Panc1 (cell line): Measurements from ENCODE around the gene DAB1.

Experiments
- POLR2AphosphoS5 ChIP-seq: IDR thresholded peaks from 2 replicates; pipeline ENCODE4 v1.6.1; 2012; ENCODE audit warnings: mild to moderate bottlenecking, low read depth, low read length, moderate library complexity
- SIN3A ChIP-seq: IDR thresholded peaks from 2 replicates; pipeline ENCODE4 v1.6.1; 2012; ENCODE audit warnings: low read depth, mild to moderate bottlenecking, low read length, moderate library complexity, borderline replicate concordance; ENCODE audit not compliant: insufficient read depth
- TF ChIP-seq, protein P1 (sequence below), 2 experiments: IDR thresholded peaks; 2 replicates each; pipeline ENCODE4 v1.6.1; 2011 to 2012; ENCODE audit warnings: low read depth in 2 of 2, control low read depth in 1 of 2, low read length in 1 of 2, mild to moderate bottlenecking in 1 of 2, moderate library complexity in 1 of 2; ENCODE audit not compliant: insufficient read depth in 1 of 2
- TF ChIP-seq, protein P2 (sequence below): fragments of 450-650 bp; IDR thresholded peaks from 2 replicates; pipeline ENCODE4 v1.5.1; 2017; ENCODE audit warnings: mild to moderate bottlenecking

DNA sequence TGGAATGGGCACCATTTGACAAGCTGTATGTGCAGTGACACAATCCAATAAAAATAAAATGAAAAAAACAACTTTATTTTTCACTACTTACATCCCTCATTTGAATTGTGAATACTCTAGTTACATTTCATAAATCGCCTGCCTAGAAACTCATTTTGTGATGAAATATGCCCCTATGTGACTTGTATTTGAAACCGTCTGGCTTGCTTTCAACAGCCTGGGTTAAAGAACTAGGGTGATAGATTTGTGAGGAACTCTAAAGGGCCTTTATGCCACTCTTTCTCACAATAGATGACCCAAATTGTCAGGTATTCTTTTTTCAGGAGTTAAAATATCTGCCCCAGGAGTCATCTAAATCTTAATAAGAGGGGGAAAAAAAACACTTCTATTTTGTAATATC, 137.9 kb downstream of the DAB1 start:
- TF ChIP-seq, protein P1, sequence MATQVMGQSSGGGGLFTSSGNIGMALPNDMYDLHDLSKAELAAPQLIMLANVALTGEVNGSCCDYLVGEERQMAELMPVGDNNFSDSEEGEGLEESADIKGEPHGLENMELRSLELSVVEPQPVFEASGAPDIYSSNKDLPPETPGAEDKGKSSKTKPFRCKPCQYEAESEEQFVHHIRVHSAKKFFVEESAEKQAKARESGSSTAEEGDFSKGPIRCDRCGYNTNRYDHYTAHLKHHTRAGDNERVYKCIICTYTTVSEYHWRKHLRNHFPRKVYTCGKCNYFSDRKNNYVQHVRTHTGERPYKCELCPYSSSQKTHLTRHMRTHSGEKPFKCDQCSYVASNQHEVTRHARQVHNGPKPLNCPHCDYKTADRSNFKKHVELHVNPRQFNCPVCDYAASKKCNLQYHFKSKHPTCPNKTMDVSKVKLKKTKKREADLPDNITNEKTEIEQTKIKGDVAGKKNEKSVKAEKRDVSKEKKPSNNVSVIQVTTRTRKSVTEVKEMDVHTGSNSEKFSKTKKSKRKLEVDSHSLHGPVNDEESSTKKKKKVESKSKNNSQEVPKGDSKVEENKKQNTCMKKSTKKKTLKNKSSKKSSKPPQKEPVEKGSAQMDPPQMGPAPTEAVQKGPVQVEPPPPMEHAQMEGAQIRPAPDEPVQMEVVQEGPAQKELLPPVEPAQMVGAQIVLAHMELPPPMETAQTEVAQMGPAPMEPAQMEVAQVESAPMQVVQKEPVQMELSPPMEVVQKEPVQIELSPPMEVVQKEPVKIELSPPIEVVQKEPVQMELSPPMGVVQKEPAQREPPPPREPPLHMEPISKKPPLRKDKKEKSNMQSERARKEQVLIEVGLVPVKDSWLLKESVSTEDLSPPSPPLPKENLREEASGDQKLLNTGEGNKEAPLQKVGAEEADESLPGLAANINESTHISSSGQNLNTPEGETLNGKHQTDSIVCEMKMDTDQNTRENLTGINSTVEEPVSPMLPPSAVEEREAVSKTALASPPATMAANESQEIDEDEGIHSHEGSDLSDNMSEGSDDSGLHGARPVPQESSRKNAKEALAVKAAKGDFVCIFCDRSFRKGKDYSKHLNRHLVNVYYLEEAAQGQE (IDR thresholded peaks at IDR 0.05; ENCODE audit: insufficient read depth in 1 of 2, low read depth in 2 of 2, low read length in 1 of 2), result no peak
- TF ChIP-seq POLR2AphosphoS5 (no peak), SIN3A (no peak)
- TF ChIP-seq, protein P2, sequence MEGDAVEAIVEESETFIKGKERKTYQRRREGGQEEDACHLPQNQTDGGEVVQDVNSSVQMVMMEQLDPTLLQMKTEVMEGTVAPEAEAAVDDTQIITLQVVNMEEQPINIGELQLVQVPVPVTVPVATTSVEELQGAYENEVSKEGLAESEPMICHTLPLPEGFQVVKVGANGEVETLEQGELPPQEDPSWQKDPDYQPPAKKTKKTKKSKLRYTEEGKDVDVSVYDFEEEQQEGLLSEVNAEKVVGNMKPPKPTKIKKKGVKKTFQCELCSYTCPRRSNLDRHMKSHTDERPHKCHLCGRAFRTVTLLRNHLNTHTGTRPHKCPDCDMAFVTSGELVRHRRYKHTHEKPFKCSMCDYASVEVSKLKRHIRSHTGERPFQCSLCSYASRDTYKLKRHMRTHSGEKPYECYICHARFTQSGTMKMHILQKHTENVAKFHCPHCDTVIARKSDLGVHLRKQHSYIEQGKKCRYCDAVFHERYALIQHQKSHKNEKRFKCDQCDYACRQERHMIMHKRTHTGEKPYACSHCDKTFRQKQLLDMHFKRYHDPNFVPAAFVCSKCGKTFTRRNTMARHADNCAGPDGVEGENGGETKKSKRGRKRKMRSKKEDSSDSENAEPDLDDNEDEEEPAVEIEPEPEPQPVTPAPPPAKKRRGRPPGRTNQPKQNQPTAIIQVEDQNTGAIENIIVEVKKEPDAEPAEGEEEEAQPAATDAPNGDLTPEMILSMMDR, result no peak
